Smooth muscle cell of the brain vasculature (primary cell): ENCODE results near the gene EEF1AKMT2.

Experiments used
- DNase-seq: peaks from one replicate; pipeline ENCODE4 v3.0.0-alpha.2; 2012; ENCODE audit warnings: low read depth, low spot score

EEF1AKMT2 gene

DNA sequence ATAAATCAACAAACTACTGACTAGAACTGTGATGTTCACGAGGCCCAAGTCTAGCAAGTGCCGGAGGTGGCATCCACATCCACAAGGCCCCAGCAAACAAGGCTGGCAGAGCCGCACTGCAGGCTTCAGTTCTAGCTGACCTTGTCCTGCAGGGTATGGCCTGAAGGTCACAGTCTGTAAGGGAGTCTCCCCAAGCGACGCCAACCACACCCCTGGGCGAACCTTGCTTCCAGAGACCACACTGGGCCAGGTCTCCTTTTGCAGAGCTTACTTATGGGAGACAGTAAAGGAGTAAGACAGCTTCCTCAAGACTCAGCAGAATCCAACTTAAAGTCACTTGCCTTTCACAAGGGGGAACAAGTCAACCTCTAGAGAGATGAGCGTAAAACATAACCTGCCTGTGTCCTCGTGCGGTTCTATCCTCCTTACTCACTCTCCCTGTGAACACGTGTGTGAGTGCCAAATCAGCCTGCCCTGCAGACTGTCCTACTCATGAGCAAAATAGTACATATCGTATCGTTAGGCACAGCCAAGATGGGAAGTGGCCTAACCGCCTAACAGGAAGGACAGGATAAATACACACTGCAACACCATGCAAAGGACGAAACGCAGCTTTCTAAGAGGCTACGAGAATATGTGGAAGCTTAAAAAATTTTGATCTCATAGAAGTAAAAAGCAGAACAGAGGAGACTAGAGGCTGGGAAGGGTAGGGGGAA is 70.2 kb downstream of the EEF1AKMT2 start:
- no peak for DNase-seq

GRCh38 chr10:124719213-124719851 is 72.4 kb downstream of the EEF1AKMT2 start:
- no peak for DNase-seq

DNA sequence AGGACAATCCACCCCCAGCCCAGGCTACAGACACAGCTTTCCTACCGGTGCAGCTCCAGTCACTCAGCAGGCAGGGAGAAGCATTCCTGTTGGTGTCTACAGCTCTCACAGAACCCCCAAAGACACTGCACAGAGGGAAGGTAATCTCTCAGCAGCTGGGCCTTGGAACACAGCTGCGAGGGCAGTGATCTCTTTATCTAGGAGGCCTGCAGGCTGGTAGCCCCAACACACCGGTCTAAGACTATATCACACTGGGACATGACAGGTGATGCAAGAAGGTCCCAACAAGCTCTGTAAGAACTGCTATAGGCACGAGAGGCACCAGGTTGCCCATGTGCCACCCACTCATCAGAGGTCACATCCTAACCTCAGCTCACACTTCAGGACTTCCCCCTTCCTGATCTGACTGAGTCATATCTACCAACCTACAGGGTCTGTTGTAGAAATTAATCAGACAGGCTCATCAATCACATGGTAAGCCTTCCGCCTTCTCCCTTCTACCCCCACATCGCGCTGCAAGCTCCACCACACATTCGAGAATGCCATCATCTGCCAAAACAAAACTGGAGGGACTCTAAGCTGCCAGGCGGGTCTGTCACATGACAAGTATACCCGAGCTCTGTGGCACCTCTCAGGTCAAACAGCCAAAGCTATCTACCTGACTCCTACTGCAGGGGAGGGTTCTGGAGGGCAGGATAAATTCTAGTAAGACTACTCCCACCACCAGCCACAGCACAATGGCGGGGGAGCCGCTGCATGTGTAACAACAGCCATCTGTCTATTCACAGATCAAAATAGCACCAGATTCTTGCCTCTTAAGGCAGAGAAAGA is 73.6 kb downstream of the EEF1AKMT2 start:
- DNase-seq: no peak

DNA sequence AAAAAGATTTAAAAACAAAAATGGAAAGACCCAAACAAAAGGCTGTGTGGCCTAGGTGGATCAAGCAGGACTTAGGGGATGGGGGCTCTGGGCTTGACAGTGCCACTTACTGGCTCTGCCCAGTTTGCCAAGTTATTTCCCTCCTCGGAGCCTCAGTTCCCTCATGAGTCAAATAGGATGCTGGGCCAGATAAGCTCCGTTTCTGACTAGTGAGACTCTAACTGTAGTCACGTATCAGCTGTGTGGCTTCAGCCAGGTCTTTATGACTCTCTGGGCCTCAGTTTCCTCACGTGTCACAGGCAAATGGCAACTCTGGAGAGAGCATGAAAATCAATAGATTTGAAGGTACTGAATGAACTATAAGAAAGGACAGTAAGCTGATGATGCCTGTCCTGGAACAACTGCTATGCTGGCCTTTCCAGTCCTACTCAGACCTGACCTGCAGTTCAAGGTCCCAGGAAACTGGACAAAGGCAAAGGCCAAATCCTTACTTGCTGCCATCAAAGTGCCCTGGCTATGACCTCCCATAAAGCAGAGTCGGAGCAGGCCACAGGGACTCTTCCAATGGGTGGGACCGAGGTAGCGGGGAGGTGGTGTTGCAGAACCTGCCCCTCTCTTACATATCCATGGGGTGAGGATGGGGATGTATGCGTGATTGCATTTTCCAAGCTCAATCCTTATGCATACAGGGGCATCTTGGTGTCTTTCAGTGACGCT is 74.5 kb downstream of the EEF1AKMT2 start:
- DNase-seq: no peak

- no peak for DNase-seq
These were observed 75.3 kb downstream of the EEF1AKMT2 start for GRCh38 chr10:124716369-124716768.

DNA sequence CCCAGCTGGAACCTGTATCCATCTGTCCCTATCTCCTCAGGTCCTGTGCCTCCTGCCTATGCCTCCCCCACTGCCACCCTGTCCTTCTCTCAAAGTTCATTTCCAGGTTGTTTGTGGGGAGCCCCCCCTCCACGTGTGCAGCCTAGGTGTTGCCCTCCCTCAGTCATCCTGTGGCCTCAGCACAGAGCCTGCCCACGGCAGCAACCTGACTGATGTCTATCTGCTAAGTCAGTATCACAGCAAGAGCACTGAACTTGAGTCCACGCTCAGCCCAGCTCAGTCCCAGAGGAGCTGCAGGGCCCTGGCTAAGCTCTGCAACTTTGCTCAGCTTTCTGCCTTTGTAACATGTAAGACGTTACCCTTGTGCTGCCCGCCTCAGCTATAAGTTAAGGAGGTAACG is 76.2 kb downstream of the EEF1AKMT2 start:
- DNase-seq: no peak

- no peak for DNase-seq
These were observed 77.9 kb downstream of the EEF1AKMT2 start for GRCh38 chr10:124713679-124714255.

DNA sequence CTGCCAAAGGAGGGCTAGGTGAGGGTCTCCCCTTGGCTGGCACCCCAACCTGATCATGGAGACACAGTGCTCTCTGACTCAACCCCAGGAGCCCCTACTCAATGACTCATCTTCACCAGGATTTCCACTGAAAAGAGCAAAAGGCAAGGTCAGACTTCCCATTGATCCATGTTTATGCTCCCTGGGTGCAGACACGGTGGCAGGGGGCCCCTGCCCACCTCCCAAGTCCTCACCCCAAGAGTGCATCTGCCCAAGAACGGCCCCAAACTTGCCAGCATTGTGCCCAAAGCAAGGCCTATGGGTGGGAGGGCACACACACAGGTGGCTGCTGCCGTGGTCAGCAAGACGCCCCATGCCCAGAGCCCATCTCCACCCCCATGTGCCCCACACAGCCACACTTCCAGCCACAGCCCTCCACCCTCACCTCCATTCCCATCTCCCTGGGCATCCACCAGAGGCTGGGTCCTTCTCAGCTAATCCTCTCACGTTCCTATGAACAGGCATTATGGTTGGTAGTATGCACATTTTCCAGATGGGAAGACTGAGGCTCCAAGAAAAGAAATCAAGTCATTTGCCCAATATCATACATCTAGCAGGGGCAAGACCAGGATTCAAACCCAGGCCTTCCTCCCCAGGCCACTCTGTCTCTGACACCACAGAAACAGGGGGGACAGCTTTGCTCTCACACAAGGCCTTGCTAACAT is 78.8 kb downstream of the EEF1AKMT2 start:
- DNase-seq: no peak

- no peak for DNase-seq
These were observed 80.5 kb downstream of the EEF1AKMT2 start for GRCh38 chr10:124711145-124711544.

- DNase-seq: no peak
These were observed 81.3 kb downstream of the EEF1AKMT2 start for GRCh38 chr10:124710266-124710881.

- DNase-seq: no peak
These were observed 81.8 kb downstream of the EEF1AKMT2 start for GRCh38 chr10:124709861-124710260.

DNA sequence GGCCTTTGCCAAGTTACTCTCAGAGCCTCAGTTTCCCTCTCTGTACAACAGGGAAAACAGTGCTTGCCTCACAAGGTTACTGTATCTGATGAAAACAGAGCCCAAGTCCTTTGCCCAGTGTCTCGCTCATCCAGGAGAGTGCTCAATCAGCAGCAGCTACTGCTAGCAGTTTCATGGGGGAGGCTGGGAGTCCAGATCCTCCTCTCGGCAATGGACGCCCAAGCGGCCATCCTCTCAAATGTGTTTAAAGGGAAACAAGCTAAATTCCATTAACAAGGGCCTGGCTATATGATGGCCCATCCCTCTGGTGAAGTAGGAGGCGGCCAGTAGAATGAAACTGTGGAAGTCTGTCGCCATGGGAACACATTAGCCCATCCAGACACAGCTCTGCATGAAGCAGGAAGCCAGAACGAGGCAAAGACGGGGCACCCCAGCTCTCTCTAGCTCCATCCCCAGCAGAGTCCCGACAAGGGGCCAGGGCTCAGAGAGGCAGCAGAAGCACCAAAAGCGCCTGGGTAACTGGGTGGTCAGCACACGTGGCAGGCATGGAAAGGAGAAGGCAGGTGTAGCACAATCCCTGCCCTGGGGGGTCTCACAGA is 82.7 kb downstream of the EEF1AKMT2 start:
- DNase-seq: no peak

DNA sequence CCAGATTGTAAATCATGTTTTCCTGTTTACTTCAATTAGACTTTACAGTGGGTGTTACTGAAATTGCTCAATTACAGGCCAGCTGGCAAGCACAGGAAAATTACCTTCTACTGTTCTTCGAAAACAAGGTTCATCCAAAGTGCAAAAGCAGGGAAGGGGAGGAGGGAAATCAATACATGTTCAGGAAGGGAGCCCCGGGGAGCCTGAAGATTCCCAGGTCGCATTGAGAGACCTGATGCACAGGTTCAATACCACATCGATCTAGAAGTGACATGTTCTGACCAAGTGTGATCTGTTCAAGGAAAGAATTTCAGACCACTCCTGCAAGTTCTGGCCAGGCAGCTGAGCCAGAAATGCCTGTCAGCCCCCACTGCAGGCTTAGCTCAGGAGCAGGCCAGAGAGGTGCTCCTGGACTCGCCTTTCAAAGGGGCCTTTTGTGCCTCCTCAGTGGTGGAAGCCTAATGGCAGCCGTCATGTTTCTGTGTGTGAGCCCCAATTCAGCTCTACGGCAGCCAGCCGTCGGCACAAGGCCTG is 83.4 kb downstream of the EEF1AKMT2 start:
- no peak for DNase-seq
